HG02610 (cell line): ENCODE results near the gene MRPL28.
"Not testable (repeated sequence)": the region's sequence is repeated elsewhere in the genome, so short reads cannot be mapped to it uniquely, and the experiment has no call there.

Experiments used
- ATAC-seq: cut with Tn5 transposase; IDR thresholded peaks from one replicate; pipeline ENCODE4 v1.9.1; 2021; ENCODE audit warnings: mild to moderate bottlenecking, moderate library complexity; ENCODE audit not compliant: unreplicated experiment

MRPL28 gene

GRCh38 chr16:373848-374615 lies 3.7 kb upstream of the MRPL28 start:
- ATAC-seq, result no peak

GRCh38 chr16:373020-373598 lies 2.8 kb upstream of the MRPL28 start:
- ATAC-seq, result no peak

GRCh38 chr16:372302-372983 lies 2.1 kb upstream of the MRPL28 start:
- no peak for ATAC-seq

- ATAC-seq, result no peak
Observed at GRCh38 chr16:371515-372301, 1.4 kb upstream of the MRPL28 start.

GRCh38 chr16:370979-371514 lies 709 bp upstream of the MRPL28 start:
- no peak for ATAC-seq

- ATAC-seq, result no peak
Observed at GRCh38 chr16:369866-370436, 387 bp downstream of the MRPL28 start.

GRCh38 chr16:369275-369865 lies 968 bp downstream of the MRPL28 start:
- no peak for ATAC-seq

GRCh38 chr16:368388-369158 lies 1.8 kb downstream of the MRPL28 start:
- ATAC-seq, result no peak

GRCh38 chr16:367333-367903 lies 2.9 kb downstream of the MRPL28 start:
- no peak for ATAC-seq

- ATAC-seq, result no peak
Observed at GRCh38 chr16:366476-366875, 3.9 kb downstream of the MRPL28 start.

GRCh38 chr16:364595-365491 lies 5.5 kb downstream of the MRPL28 start:
- no peak for ATAC-seq

GRCh38 chr16:363766-364490 lies 6.4 kb downstream of the MRPL28 start:
- no peak for ATAC-seq

- ATAC-seq, result no peak
Observed at GRCh38 chr16:363110-363765, 7.1 kb downstream of the MRPL28 start.

GRCh38 chr16:362702-362999 lies 7.7 kb downstream of the MRPL28 start:
- not testable (repeated sequence) for ATAC-seq

- no peak for ATAC-seq
Observed at GRCh38 chr16:361872-362701, 8.3 kb downstream of the MRPL28 start.

GRCh38 chr16:361341-361871 lies 8.9 kb downstream of the MRPL28 start:
- ATAC-seq, result no peak
